ENCODE results near the gene THBD.

Gene THBD

DNA sequence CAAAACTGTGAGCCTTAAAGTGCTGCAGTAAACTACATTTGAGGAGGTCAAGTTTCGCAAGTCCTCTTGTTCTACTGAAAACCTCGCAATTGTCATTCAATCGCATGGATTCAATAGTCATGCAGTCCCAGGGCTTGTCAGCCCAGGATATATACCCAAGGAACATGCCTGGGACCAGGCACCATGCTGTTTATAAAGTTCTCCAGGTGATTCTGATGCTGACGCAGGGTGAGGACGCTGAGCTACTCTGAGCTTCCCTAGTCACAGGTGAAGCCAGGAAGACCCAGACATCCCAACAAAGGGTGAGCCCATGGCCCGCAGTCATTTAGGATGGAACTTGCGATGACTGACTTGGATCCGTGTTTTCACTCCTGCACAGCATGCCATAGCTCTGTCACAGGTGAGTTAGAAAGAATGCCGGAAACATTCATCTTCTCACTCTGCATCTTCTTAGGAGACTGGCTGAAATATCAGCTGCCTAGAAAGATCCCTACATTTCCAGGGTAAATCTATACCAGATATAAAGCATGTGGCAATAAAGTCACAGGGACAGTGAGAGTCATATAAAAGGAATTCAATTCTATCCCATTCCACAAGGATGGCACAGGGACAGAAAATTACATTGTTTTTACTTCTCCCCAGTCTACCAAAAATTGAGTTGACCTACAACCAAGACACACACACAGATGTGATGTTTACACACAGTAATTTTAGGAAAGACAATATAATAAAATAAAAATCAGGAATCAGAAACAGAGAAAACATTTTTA, 41.4 kb downstream of the THBD start:
- no peak for DNase-seq

DNA sequence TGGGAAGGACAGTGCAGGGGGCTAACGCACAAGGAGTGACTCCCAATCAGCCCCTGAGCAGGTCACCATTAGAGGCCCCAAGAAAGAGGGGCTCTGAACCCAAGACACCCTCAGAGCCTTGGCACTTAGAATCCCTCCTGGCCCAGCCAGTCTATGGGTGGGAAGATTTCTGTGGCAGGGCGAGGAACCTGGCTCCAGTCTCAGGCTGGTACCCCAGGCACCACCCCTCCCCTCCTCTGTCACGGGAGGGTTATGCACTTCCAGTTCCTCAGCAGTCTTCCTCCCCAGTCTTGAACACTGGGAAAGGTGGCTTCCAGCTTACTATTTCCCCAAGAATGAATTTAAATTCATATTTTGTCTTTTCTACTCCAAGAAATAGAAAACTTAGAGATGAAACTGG, 42.0 kb downstream of the THBD start:
- DNase-seq = no peak

DNA sequence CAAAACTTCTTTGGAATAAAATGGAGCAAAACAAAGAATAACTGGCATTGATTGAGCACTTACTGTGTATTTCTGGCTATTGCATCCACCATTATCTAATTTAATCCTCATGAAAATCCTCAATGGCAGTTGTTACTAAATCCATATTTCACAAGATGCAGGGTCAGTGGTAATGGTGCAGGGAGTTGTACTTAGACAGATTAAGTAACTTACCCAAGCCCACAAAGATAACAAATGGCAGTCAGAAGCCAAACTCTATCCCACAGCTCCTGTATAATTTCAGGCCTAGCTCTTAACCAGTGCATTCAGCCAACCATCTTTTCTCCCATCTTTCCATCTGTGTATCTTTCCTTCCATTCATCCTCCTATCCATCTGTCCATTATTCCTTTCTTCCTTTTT, 43.7 kb downstream of the THBD start:
- DNase-seq = no peak

GRCh38 chr20:23003881-23004460, 45.5 kb downstream of the THBD start:
- no peak for DNase-seq

GRCh38 chr20:23003077-23003635, 46.3 kb downstream of the THBD start:
- DNase-seq = no peak

- no peak for DNase-seq
These were observed 47.2 kb downstream of the THBD start for GRCh38 chr20:23002276-23002675.

DNA sequence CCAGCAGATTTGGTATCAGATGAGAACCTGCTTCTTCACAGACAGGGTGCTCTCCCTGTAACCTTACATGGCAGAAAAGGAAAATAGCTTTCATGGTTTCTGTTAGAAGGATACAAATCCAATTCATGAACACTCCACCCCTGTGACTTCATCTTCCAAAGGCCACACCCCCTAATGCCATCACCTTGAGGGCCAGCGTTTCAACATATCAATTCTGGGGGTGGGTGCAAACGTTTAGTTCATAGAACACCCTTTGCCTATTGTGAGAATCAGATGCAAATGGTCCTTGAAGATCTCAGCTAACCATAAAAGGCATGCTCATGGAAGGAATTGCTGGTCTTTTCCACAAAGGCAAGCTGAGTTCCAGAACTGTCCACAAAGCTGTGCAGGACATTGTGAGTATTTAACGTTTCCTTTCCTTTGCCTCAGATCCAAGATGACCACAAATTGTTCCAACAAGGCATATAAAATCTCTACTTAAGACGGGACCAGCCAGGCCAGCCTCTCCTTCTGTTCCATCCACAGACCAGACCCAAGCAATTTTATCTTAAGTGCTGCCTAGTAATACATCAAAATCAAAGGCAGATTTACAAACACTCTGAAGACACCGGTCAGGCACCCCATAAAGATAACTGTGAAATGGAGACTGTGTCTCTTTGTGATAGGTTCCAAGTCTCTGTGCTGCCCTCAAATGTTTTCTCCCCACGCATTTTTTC, 49.1 kb downstream of the THBD start:
- no peak for DNase-seq

GRCh38 chr20:22999756-23000155, 49.7 kb downstream of the THBD start:
- no peak for DNase-seq

- DNase-seq = no peak
These were observed 51.0 kb downstream of the THBD start for GRCh38 chr20:22998476-22998875.

DNA sequence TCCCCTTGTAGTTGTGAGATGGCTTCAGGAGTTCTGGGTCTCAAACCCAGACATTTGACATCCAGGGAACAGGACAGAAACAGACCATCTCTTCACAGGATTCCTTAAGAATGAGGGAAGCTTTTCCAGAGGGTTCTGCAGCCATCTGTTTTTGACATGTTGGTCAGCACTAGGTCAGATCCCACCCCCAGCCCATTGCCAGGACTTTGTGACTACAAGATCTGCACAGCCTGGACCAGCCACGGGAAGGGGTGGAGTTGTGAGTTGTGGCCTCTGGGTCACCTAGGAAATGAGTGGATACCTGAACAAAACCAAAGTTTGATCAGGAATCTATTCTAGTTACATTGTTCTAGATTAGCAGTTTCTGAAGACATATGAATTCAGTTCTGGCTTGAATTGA, 53.5 kb downstream of the THBD start:
- DNase-seq = no peak
